MCF 10A (cell line): Measurements from ENCODE around the gene NINJ1. TPM values are rescaled to one million over a fixed set of nuclear protein-coding genes. Genes with fewer than 3 reads are reported as not detected.

Source experiments
- BruUV-seq: library from RNA; stranded (reverse); fragments of 400-500 nt; replicated peaks from 2 replicates; lab custom pipeline; 2021; lab: Mats Ljungman, UMichigan
- CTCF ChIA-PET: fragments of 300-600 bp; sonication (Branson Sonifier 250); formaldehyde crosslinking; extraction: SDS; loops from one replicate; lab custom pipeline; 2021; ENCODE audit warnings: antibody characterized with exemption, inconsistent platforms; lab: Yijun Ruan, JAX
- POLR2A ChIA-PET: fragments of 300-600, 350-650 bp; sonication (Branson Sonifier 250); formaldehyde crosslinking; extraction: SDS; loops from one replicate; lab custom pipeline; 2020; ENCODE audit warnings: antibody characterized with exemption, inconsistent platforms; lab: Yijun Ruan, JAX
- DNase-seq: peaks from one replicate; pipeline ENCODE4 v3.0.0-alpha.2; 2018; ENCODE audit not compliant: unreplicated experiment
- H3K27ac Mint-ChIP-seq: one replicate; pipeline ENCODE4 v1.8.0; 2022; ENCODE audit warnings: mild to moderate bottlenecking, low read depth, mixed read lengths; ENCODE audit not compliant: unreplicated experiment
- H3K27me3 Mint-ChIP-seq: one replicate; pipeline ENCODE4 v1.8.0; 2022; ENCODE audit warnings: mixed read lengths; ENCODE audit not compliant: insufficient read depth, unreplicated experiment
- H3K36me3 Mint-ChIP-seq: one replicate; pipeline ENCODE4 v1.8.0; 2022; ENCODE audit warnings: mild to moderate bottlenecking, moderate library complexity, mixed read lengths; ENCODE audit not compliant: insufficient read depth, unreplicated experiment
- H3K4me1 Mint-ChIP-seq: one replicate; pipeline ENCODE4 v1.8.0; 2022; ENCODE audit warnings: mixed read lengths; ENCODE audit not compliant: insufficient read depth, unreplicated experiment
- H3K4me3 Mint-ChIP-seq: one replicate; pipeline ENCODE4 v1.8.0; 2022; ENCODE audit warnings: mild to moderate bottlenecking, moderate library complexity, mixed read lengths; ENCODE audit not compliant: unreplicated experiment
- H3K9me3 Mint-ChIP-seq: one replicate; pipeline ENCODE4 v1.8.0; 2022; ENCODE audit warnings: mixed read lengths; ENCODE audit not compliant: unreplicated experiment
- intact Hi-C: fragments of 100-400 bp; cut with micrococcal nuclease; formaldehyde crosslinking; loops from 2 replicates; pipeline ENCODE4 v1.14.1; 2022
- total RNA-seq: library from RNA; stranded (reverse); gene quantifications from 2 replicates; pipeline ENCODE4 v1.2.3, GENCODE V29; 2022
- TF ChIP-seq, protein P1 (sequence below): fragments of 200-600 bp; IDR thresholded peaks from one replicate; pipeline ENCODE4 v1.8.0; 2022; ENCODE audit warnings: antibody characterized with exemption, mild to moderate bottlenecking; ENCODE audit not compliant: unreplicated experiment

The NINJ1 gene
- total RNA-seq, 1 experiment from 2014 or later: 64.7 TPM

DNA sequence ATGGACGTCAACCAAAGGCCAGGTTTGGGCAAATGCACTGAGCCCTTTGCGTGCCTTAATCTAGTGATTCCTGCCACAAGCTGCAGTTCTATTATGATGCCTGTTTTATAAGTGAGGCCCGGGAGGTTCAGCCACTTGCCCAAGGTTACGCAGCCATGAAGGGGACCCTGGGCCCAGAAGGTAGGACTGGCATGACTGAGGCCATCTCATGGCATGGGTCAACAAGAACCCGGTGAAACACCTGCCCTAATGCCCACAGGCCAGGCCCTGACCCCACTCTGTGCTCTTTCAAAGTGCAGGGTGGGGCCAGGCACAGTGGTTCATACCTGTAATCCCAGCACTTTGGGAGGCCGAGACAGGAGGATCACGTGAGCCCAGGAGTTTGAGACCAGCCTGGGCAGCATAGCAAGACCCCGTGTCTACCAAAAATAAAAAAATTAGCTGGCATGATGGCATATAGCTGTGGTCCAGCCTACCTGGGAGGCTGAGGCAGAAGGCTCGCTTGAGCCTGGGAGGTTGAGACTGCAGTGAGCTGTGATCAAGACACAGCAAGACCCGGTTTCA is 8.6 kb downstream of the NINJ1 start:
- CTCF ChIA-PET: interaction anchor here (0.6 to 1.2 kb wide), 3 partner anchors 16 to 173 kb away, joined by 3 read pairs; no protein-coding TSS in a partner anchor

DNA sequence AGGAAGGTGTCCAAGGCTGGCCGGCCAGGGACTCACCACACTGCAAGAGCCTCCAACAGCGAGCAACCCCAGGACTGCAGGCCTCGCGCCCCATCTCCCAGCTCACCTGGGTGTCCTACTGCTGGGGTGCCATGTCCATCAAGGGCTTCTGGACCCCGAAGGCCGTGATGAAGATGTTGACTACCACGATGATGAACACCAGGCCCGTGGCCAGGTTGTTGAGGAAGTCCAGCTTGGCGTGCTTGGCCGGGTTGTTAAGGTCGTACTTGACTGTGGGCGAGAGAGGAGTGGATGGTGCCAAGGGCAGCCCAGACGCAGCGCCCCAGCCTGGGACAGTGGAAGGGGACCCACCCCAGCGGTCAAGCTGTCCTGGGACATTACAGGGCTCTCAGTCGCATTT is 9.3 kb downstream of the NINJ1 start:
- Mint-ChIP-seq H3K4me3 (no peak overlapping the region), H3K27me3 (no peaks in the 10 kb centered on the region), H3K36me3 (peaks cover 65% of the 10 kb centered on the region), H3K27ac (no peak overlapping the region), H3K9me3 (no peaks in the 10 kb centered on the region), H3K4me1 (peaks cover 16% of the 10 kb centered on the region)
- TF ChIP-seq, protein P1, sequence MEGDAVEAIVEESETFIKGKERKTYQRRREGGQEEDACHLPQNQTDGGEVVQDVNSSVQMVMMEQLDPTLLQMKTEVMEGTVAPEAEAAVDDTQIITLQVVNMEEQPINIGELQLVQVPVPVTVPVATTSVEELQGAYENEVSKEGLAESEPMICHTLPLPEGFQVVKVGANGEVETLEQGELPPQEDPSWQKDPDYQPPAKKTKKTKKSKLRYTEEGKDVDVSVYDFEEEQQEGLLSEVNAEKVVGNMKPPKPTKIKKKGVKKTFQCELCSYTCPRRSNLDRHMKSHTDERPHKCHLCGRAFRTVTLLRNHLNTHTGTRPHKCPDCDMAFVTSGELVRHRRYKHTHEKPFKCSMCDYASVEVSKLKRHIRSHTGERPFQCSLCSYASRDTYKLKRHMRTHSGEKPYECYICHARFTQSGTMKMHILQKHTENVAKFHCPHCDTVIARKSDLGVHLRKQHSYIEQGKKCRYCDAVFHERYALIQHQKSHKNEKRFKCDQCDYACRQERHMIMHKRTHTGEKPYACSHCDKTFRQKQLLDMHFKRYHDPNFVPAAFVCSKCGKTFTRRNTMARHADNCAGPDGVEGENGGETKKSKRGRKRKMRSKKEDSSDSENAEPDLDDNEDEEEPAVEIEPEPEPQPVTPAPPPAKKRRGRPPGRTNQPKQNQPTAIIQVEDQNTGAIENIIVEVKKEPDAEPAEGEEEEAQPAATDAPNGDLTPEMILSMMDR: no peak
- no TSS peak for BruUV-seq
- CTCF ChIA-PET: interaction anchor here (0.6 to 1.2 kb wide), 3 partner anchors 15 to 174 kb away, joined by 3 to 4 read pairs (median 3); no protein-coding TSS in a partner anchor
- no peak for DNase-seq
- intact Hi-C loops: no loop called here
- POLR2A ChIA-PET: interaction anchor here (1.0 kb wide), 1 partner anchor 9 kb away, joined by 3 read pairs; the partner anchor contains the start of gene NINJ1

More for the DNA sequence above, 8.6 kb downstream of the NINJ1 start:
- Mint-ChIP-seq H3K27ac (no peak overlapping the region), H3K9me3 (no peaks in the 10 kb centered on the region), H3K4me1 (peaks cover 10% of the 10 kb centered on the region), H3K36me3 (peaks cover 59% of the 10 kb centered on the region), H3K27me3 (no peaks in the 10 kb centered on the region), H3K4me3 (no peak overlapping the region)
- intact Hi-C loops: no loop called here
- DNase-seq: no peak
- POLR2A ChIA-PET: interaction anchor here (1.0 kb wide), 1 partner anchor 9 kb away, joined by 3 read pairs; the partner anchor contains the start of gene NINJ1
- TF ChIP-seq, protein P1: no peak
- BruUV-seq: no TSS peak

DNA sequence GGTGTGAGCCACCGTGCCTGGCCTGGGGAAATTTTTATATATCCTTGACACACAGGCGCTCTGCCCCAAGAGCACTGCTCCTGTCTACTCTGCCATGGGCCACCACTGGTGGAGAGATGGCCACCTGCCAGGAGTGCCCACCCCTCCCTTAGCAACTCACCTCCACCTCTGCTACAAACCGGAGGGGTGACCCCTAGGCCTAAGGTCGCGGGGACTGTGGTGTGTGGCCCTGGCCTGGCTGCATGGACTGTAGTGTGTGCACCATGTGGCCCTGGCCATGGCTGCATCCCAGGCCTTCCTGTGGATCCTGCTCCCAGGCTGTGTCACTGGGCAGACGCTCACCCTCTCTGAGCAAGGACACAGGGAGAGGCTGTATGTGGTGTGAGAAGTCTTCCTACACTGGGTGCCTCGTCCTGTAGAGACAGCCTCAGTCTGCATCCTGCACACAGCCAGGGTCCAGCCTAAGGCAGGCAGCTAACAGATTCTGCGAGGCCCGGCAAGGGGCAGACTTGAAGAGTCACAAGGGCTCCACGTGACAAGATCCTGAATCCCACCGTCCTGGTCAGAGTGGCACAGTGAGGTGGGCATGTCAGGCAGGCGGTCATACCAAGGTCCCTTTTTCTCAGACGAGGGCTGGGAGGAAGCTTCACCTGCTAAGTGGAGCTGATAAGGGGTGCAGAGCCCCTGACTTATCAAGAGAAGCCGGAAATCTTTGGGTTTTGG is 10.3 kb downstream of the NINJ1 start:
- CTCF ChIA-PET: interaction anchor here (1.1 kb wide), 1 partner anchor 15 kb away, joined by 4 read pairs; no protein-coding TSS in a partner anchor
- TF ChIP-seq, protein P1: no peak
- Mint-ChIP-seq H3K9me3 (no peaks in the 10 kb centered on the region), H3K4me1 (peaks cover 22% of the 10 kb centered on the region), H3K27me3 (no peaks in the 10 kb centered on the region), H3K4me3 (no peak overlapping the region), H3K36me3 (peaks cover 64% of the 10 kb centered on the region), H3K27ac (no peak overlapping the region)
- no TSS peak for BruUV-seq
- no peak for DNase-seq
- intact Hi-C loops: no loop called here
- POLR2A ChIA-PET: no interaction called here

DNA sequence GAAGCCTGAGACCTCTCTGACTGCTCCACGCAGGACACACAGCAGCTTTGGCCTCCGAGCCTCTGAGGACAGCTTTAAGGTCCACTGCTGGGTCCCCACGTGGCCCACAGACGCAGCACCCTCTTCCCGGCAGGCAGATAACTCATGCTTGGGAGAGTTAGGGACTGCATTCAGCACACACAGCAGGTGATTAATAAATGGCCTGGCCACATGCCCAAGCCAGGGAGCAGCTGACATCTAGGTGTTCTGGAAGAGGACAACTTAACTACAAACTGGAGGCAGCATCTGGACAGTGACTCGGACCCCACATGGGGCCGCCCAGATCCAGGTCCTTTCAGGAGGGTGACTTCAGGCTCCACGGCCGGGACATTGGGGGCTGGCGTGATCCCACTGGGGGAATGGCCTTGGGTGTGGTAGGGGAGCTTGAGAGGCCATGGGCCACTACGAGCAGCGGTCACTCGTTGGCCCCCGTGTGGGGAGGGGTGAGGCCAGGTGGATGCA is 11.3 kb downstream of the NINJ1 start:
- Mint-ChIP-seq H3K27me3 (no peaks in the 10 kb centered on the region), H3K4me3 (no peak overlapping the region), H3K27ac (no peak overlapping the region), H3K4me1 (peaks cover 22% of the 10 kb centered on the region), H3K36me3 (peaks cover 65% of the 10 kb centered on the region), H3K9me3 (no peaks in the 10 kb centered on the region)
- intact Hi-C loops: no loop called here
- ChIA-PET POLR2A (no interaction called here), CTCF (no interaction called here)
- no peak for DNase-seq
- TF ChIP-seq, protein P1: no peak
- BruUV-seq: no TSS peak
